IMR-90 (cell line): ENCODE data around the gene SIM2. TPM values are rescaled to one million over a fixed set of nuclear protein-coding genes. Genes with fewer than 3 reads are reported as not detected.

ENCODE experiments used
- ATAC-seq: fragments of 200-7000 bp; cut with Tn5 transposase; 2 replicates; pipeline ENCODE4 v1.9.1; 2020; ENCODE audit warnings: low read depth, mild to moderate bottlenecking, moderate library complexity
- BruUV-seq: library from RNA; stranded (reverse); fragments of 400-500 nt; replicated peaks from 2 replicates; lab custom pipeline; 2021; lab: Mats Ljungman, UMichigan
- CTCF ChIA-PET: fragments of 300-600 bp; formaldehyde crosslinking; extraction: SDS; loops from one replicate; lab custom pipeline; 2021; ENCODE audit warnings: antibody characterized with exemption; lab: Yijun Ruan, JAX
- POLR2A ChIA-PET: fragments of 300-600 bp; sonication (Branson Sonifier 250); formaldehyde crosslinking; loops from one replicate; lab custom pipeline; 2022; ENCODE audit warnings: antibody characterized with exemption; ENCODE audit not compliant: unreplicated experiment; lab: Charles Lee
- DNase-seq: peaks from one replicate; pipeline ENCODE4 v3.0.0; 2013
- H2AFZ ChIP-seq: replicated peaks from 2 replicates; pipeline ENCODE3; 2013; ENCODE audit warnings: low read length, mild to moderate bottlenecking; ENCODE audit not compliant: poor library complexity
- H2AK5ac ChIP-seq: 2 replicates; pipeline ENCODE4 v1.6.1; 2013; ENCODE audit warnings: low read depth, low read length, inconsistent platforms
- H2AK9ac ChIP-seq: replicated peaks from 2 replicates; pipeline ENCODE3; 2013; ENCODE audit warnings: mild to moderate bottlenecking, low read depth, low read length, moderate library complexity; ENCODE audit not compliant: poor library complexity
- H2BK120ac ChIP-seq: 2 replicates; pipeline ENCODE4 v1.6.1; 2013; ENCODE audit warnings: low read depth, low read length, inconsistent platforms
- H2BK15ac ChIP-seq: 3 replicates; pipeline ENCODE4 v1.6.1; 2013; ENCODE audit warnings: low read depth, low read length, inconsistent platforms
- H2BK20ac ChIP-seq: 2 replicates; pipeline ENCODE4 v1.6.1; 2013; ENCODE audit warnings: low read depth, mild to moderate bottlenecking, inconsistent platforms, low read length, moderate library complexity
- H2BK5ac ChIP-seq: 2 replicates; pipeline ENCODE4 v1.6.1; 2013; ENCODE audit warnings: mild to moderate bottlenecking, low read depth, low read length, inconsistent platforms; ENCODE audit not compliant: poor library complexity, severe bottlenecking
- H3K14ac ChIP-seq: replicated peaks from 2 replicates; pipeline ENCODE4 v1.6.1; 2013; ENCODE audit warnings: low read depth, low read length, inconsistent platforms
- H3K18ac ChIP-seq: 2 replicates; pipeline ENCODE4 v1.6.1; 2013; ENCODE audit warnings: low read depth, low read length, control low read depth
- H3K23ac ChIP-seq: 2 replicates; pipeline ENCODE4 v1.6.1; 2013; ENCODE audit warnings: low read depth, low read length, inconsistent platforms
- H3K27ac ChIP-seq: 2 replicates; pipeline ENCODE4 v1.5.1; 2013; ENCODE audit warnings: mild to moderate bottlenecking, control low read depth, low read length; ENCODE audit not compliant: insufficient read depth
- H3K27me3 ChIP-seq: 2 replicates; pipeline ENCODE4 v1.6.1; 2013; ENCODE audit warnings: low read length; ENCODE audit not compliant: control insufficient read depth, insufficient read depth
- H3K36me3 ChIP-seq: 2 replicates; pipeline ENCODE4 v1.6.1; 2013; ENCODE audit warnings: low read length, mixed read lengths; ENCODE audit not compliant: control insufficient read depth, insufficient read depth
- H3K4ac ChIP-seq: 2 replicates; pipeline ENCODE4 v1.6.1; 2013; ENCODE audit warnings: low read depth, low read length, inconsistent platforms
- H3K4me1 ChIP-seq: 2 replicates; pipeline ENCODE4 v1.6.1; 2013; ENCODE audit warnings: low read length, mixed read lengths; ENCODE audit not compliant: control insufficient read depth, insufficient read depth
- H3K4me2 ChIP-seq: 2 replicates; pipeline ENCODE4 v1.6.1; 2013; ENCODE audit warnings: low read depth, mild to moderate bottlenecking, control low read depth, low read length, moderate library complexity
- H3K4me3 ChIP-seq: 2 replicates; pipeline ENCODE4 v1.5.1; 2013; ENCODE audit warnings: low read depth, mild to moderate bottlenecking, control low read depth, low read length, moderate library complexity; ENCODE audit not compliant: insufficient read depth
- H3K56ac ChIP-seq: 2 replicates; pipeline ENCODE4 v1.6.1; 2013; ENCODE audit warnings: low read length, inconsistent platforms; ENCODE audit not compliant: insufficient read depth; ENCODE audit errors: extremely low read depth
- H3K79me1 ChIP-seq, 2 experiments: 2 replicates each; pipeline ENCODE4 v1.6.1; 2013; ENCODE audit warnings: low read length in 2 of 2, inconsistent platforms in 1 of 2, low read depth in 1 of 2
- H3K9ac ChIP-seq: 2 replicates; pipeline ENCODE4 v1.6.1; 2013; ENCODE audit warnings: low read depth, low read length, control low read depth
- H3K9me1 ChIP-seq: 2 replicates; pipeline ENCODE4 v1.6.1; 2013; ENCODE audit warnings: low read length, inconsistent platforms; ENCODE audit not compliant: insufficient read depth
- H3K9me3 ChIP-seq: 2 replicates; pipeline ENCODE4 v1.6.1; 2013; ENCODE audit warnings: low read length; ENCODE audit not compliant: control insufficient read depth, insufficient read depth
- H4K20me1 ChIP-seq: 2 replicates; pipeline ENCODE4 v1.6.1; 2013; ENCODE audit warnings: low read length, inconsistent platforms; ENCODE audit not compliant: insufficient read depth
- H4K5ac ChIP-seq: 2 replicates; pipeline ENCODE4 v1.6.1; 2013; ENCODE audit warnings: mild to moderate bottlenecking, low read depth, low read length, control low read depth
- H4K8ac ChIP-seq, 2 experiments: 2 replicates each; pipeline ENCODE4 v1.6.1; 2013; ENCODE audit warnings: low read depth in 2 of 2, low read length in 2 of 2, control low read depth in 1 of 2, inconsistent platforms in 1 of 2
- H4K91ac ChIP-seq: 2 replicates; pipeline ENCODE4 v1.6.1; 2013; ENCODE audit warnings: low read depth, low read length, inconsistent platforms; ENCODE audit not compliant: insufficient read depth
- BHLHE40 ChIP-seq: fragments of 150-350 bp; IDR thresholded peaks from 2 replicates; pipeline ENCODE4 v1.6.1; 2016; ENCODE audit warnings: mild to moderate bottlenecking, low read depth, low read length
- CEBPB ChIP-seq: IDR thresholded peaks from 2 replicates; pipeline ENCODE4 v1.6.1; 2012; ENCODE audit warnings: low read depth, low read length, improper control_type of control experiment
- FOS ChIP-seq: fragments of 150-350 bp; IDR thresholded peaks from 2 replicates; pipeline ENCODE4 v1.6.1; 2016; ENCODE audit warnings: low read depth, low read length
- MAFK ChIP-seq: IDR thresholded peaks from 2 replicates; pipeline ENCODE4 v1.6.1; 2012; ENCODE audit warnings: low read depth, low read length, improper control_type of control experiment
- MAZ ChIP-seq: IDR thresholded peaks from 2 replicates; pipeline ENCODE4 v1.6.1; 2012; ENCODE audit warnings: low read depth, mild to moderate bottlenecking, low read length, improper control_type of control experiment, moderate library complexity, borderline replicate concordance
- MXI1 ChIP-seq: IDR thresholded peaks from 2 replicates; pipeline ENCODE4 v1.6.1; 2012; ENCODE audit warnings: low read depth, mild to moderate bottlenecking, low read length, moderate library complexity, borderline replicate concordance
- NFE2L2 ChIP-seq: fragments of 150-350 bp; IDR thresholded peaks from 2 replicates; pipeline ENCODE4 v1.6.1; 2016; ENCODE audit warnings: low read depth, mild to moderate bottlenecking, low read length
- RFX5 ChIP-seq: IDR thresholded peaks from 2 replicates; pipeline ENCODE4 v1.8.0; 2012; ENCODE audit warnings: low read depth, mild to moderate bottlenecking, low read length, moderate library complexity
- SMC3 ChIP-seq: fragments of 150-350 bp; IDR thresholded peaks from 2 replicates; pipeline ENCODE4 v1.6.1; 2016; ENCODE audit warnings: low read depth, mild to moderate bottlenecking, antibody characterized with exemption, low read length, moderate library complexity
- WGBS, 2 experiments: methylation state at CpG; one replicate each; pipeline versions ENCODE4 v1.1.5 to v1.1.7; 2013; ENCODE audit warnings: missing lambda C conversion rate in 2 of 2; ENCODE audit not compliant: insufficient read length in 1 of 2; ENCODE audit errors: extremely low coverage in 2 of 2; 5-methylcytosine and 5-hydroxymethylcytosine counted together
- dilution Hi-C: fragments of 300-500 bp; cut with HindIII; formaldehyde crosslinking; loops from one replicate; pipeline ENCODE4 v1.14.3; 2018; ENCODE audit warnings: low sequenced_read_pairs; ENCODE audit not compliant: unreplicated experiment
- in situ Hi-C: fragments of 300-500 bp; cut with MboI; formaldehyde crosslinking; loops from 3 replicates; pipeline ENCODE4 v1.14.3; 2019; ENCODE audit warnings: low sequenced_read_pairs, inconsistent platforms, mixed read lengths
- intact Hi-C: fragments of 100-400 bp; cut with micrococcal nuclease; formaldehyde crosslinking; loops from 2 replicates; pipeline ENCODE4 v1.10.0; 2022
- polyA plus RNA-seq, 3 experiments: library from polyadenylated mRNA; depleted of rRNA; stranded (reverse); fragments of >200 nt; gene quantifications; 2 replicates each; pipeline ENCODE4 v1.2.3, GENCODE V29; 2012; ENCODE audit warnings: low replicate concordance in 1 of 3
- total RNA-seq: library from RNA; depleted of rRNA; stranded (reverse); fragments of >200 nt; gene quantifications from 2 replicates; pipeline ENCODE4 v1.2.3, GENCODE V29; 2012
- TF ChIP-seq, protein P1 (sequence below): fragments of 150-350 bp; IDR thresholded peaks from 2 replicates; pipeline ENCODE4 v1.6.1; 2016; ENCODE audit warnings: low read depth, mild to moderate bottlenecking, low read length, moderate library complexity, borderline replicate concordance

The SIM2 gene
- total and polyA plus RNA-seq, 2 of the 4 experiments (the other 2 are of a cell fraction): 2.2 to 7.5 TPM

DNA sequence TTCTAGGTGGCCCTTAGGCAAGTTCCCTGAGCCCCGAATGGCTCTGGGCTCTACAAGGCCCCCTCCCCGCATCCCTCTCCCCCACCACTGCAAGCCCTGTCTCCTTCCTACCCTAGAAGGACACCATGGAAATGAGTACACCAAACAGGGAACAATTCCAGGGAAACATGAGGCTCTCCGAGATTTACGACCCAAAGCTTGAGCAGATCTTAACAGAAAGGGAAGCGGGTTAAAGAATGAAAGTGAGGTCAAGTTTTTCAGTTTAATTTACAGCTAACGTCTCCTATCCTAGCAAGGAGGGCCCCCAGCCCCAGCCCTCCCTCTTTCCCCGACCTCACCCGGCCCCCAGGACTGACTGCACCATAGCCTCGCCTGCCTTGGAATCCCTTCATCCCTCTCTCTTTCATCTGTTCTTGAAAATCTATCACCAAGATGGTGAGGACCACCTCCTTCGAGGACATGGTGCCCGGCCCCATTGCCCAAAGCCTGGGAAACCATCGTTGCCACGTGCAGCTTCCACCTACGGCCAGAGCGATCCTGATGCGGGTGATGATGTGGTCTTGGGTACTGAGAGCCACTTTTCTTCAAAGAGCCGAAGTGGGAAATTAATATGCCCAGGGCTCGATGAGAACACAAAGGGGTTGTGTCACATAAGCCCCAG lies 30.5 kb downstream of the SIM2 start:
- Histone ChIP-seq H3K9ac (no peak overlapping the region), H3K36me3 (no peaks in the 10 kb centered on the region), H3K4ac (no peak overlapping the region), H4K8ac (no peak overlapping the region), H3K14ac (no peak overlapping the region), H2BK5ac (no peak overlapping the region), H2AK5ac (no peak overlapping the region), H2BK15ac (no peak overlapping the region), H2BK20ac (no peak overlapping the region), H2AK9ac (no peak overlapping the region), H3K27me3 (peaks cover 40% of the 10 kb centered on the region), H3K18ac (no peak overlapping the region), H2AFZ (no peak overlapping the region), H2BK120ac (no peak overlapping the region), H3K4me1 (no peaks in the 10 kb centered on the region), H4K5ac (no peak overlapping the region), H4K20me1 (no peaks in the 10 kb centered on the region), H3K23ac (no peak overlapping the region), H4K91ac (no peak overlapping the region), H3K56ac (no peak overlapping the region), H3K4me2 (no peak overlapping the region), H3K79me1 (peaks cover 0 to 4% of the 10 kb centered on the region in 2 experiments; a peak in 1 of 4 replicates), H3K4me3 (no peak overlapping the region), H3K27ac (no peak overlapping the region), H3K9me3 (no peaks in the 10 kb centered on the region), H3K9me1 (no peaks in the 10 kb centered on the region; the same call in 1 of the 2 replicates)
- dilution Hi-C loops (no loop called here), intact Hi-C loops (no loop called here), in situ Hi-C loops (no loop called here)
- TF ChIP-seq MXI1: no peak
- TF ChIP-seq, protein P1, sequence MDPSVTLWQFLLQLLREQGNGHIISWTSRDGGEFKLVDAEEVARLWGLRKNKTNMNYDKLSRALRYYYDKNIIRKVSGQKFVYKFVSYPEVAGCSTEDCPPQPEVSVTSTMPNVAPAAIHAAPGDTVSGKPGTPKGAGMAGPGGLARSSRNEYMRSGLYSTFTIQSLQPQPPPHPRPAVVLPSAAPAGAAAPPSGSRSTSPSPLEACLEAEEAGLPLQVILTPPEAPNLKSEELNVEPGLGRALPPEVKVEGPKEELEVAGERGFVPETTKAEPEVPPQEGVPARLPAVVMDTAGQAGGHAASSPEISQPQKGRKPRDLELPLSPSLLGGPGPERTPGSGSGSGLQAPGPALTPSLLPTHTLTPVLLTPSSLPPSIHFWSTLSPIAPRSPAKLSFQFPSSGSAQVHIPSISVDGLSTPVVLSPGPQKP: no peak
- TF ChIP-seq RFX5: no peak
- TF ChIP-seq MAZ: no peak
- no peak for TF ChIP-seq FOS
- no peak for TF ChIP-seq NFE2L2
- no peak for TF ChIP-seq CEBPB
- no peak for TF ChIP-seq MAFK
- TF ChIP-seq BHLHE40: no peak
- TF ChIP-seq SMC3: no peak
- WGBS, 2 experiments: 90% methylated on average over 11 of the region's 18 CpGs; no CpG with 5 or more reads in 1 of the 2 experiments
- DNase-seq (no peak), ATAC-seq (no peak)
- ChIA-PET CTCF (no interaction called here), POLR2A (no interaction called here)
- BruUV-seq: no TSS peak
